GM12878 (cell line): ENCODE measurements around the gene RUNDC1.

Source experiments
- CHD1 ChIP-seq: IDR thresholded peaks from 2 replicates; pipeline ENCODE4 v1.6.1; 2012; ENCODE audit warnings: low read depth, low read length, improper control_type of control experiment
- FOXM1 ChIP-seq: IDR thresholded peaks from 2 replicates; pipeline ENCODE4 v1.6.1; 2012; ENCODE audit warnings: low read depth, mild to moderate bottlenecking, inconsistent platforms, low read length, moderate library complexity
- MTA3 ChIP-seq: IDR thresholded peaks from 2 replicates; pipeline ENCODE4 v1.6.1; 2012; ENCODE audit warnings: low read length, inconsistent platforms, borderline replicate concordance

- TF ChIP-seq MTA3 (no peak), CHD1 (no peak), FOXM1 (no peak)
These were observed 40.7 kb downstream of the RUNDC1 start for GRCh38 chr17:43020789-43021740.
